HepG2 (cell line): ENCODE measurements around the gene TBC1D14. TPM values are rescaled to one million over a fixed set of nuclear protein-coding genes. Genes with fewer than 3 reads are reported as not detected.
A peak's percentile ranks its signal among the peaks of the same experiment; 100 is the strongest.

Experiments
- ARHGAP35 ChIP-seq: sonication (generic); formaldehyde crosslinking; IDR thresholded peaks from 2 replicates; pipeline ENCODE4 v1.9.0; 2022; ENCODE audit warnings: mild to moderate bottlenecking, inconsistent platforms, moderate library complexity, missing genetic modification reagents, borderline replicate concordance
- CREB3 ChIP-seq: sonication (generic); formaldehyde crosslinking; IDR thresholded peaks from 2 replicates; pipeline ENCODE4 v1.5.0; 2020; ENCODE audit warnings: missing genetic modification reagents
- FOXM1 ChIP-seq: sonication (generic); formaldehyde crosslinking; IDR thresholded peaks from 2 replicates; pipeline ENCODE4 v1.5.0; 2020; ENCODE audit warnings: missing genetic modification reagents
- JDP2 ChIP-seq: sonication (generic); formaldehyde crosslinking; IDR thresholded peaks from 2 replicates; pipeline ENCODE4 v1.8.1; 2022; ENCODE audit warnings: missing genetic modification reagents, borderline replicate concordance
- MIXL1 ChIP-seq: IDR thresholded peaks from 2 replicates; pipeline ENCODE4 v1.6.1; 2016
- NR1H2 ChIP-seq: sonication (generic); formaldehyde crosslinking; IDR thresholded peaks from 2 replicates; pipeline ENCODE4 v1.8.1; 2022; ENCODE audit warnings: low read depth, missing genetic modification reagents, borderline replicate concordance
- NRL ChIP-seq: sonication (generic); formaldehyde crosslinking; IDR thresholded peaks from 2 replicates; pipeline ENCODE4 v1.5.0; 2020; ENCODE audit warnings: missing genetic modification reagents, mild to moderate bottlenecking, moderate library complexity, borderline replicate concordance
- PHF8 ChIP-seq: sonication (generic); formaldehyde crosslinking; IDR thresholded peaks from 2 replicates; pipeline ENCODE4 v1.5.0; 2020; ENCODE audit warnings: missing genetic modification reagents
- SIN3B ChIP-seq: fragments of 150-350 bp; IDR thresholded peaks from 2 replicates; pipeline ENCODE4 v1.6.1; 2014; ENCODE audit warnings: low read length
- SRSF4 ChIP-seq: fragments of 200-400 bp; formaldehyde crosslinking; IDR thresholded peaks from one replicate; pipeline ENCODE4 v1.6.1; 2018; ENCODE audit warnings: mild to moderate bottlenecking, low read depth, low read length, moderate library complexity; ENCODE audit not compliant: poor library complexity, severe bottlenecking
- TFDP1 ChIP-seq: IDR thresholded peaks from 2 replicates; pipeline ENCODE4 v1.6.1; 2016; ENCODE audit warnings: missing compliant biosample characterization, missing genetic modification reagents, borderline replicate concordance
- U2AF2 ChIP-seq: fragments of 200-400 bp; formaldehyde crosslinking; IDR thresholded peaks from 2 replicates; pipeline ENCODE4 v1.6.1; 2017; ENCODE audit warnings: low read depth, mild to moderate bottlenecking, low read length
- YEATS4 ChIP-seq: sonication (generic); formaldehyde crosslinking; IDR thresholded peaks from 2 replicates; pipeline ENCODE4 v1.4.0; 2020; ENCODE audit warnings: missing genetic modification reagents, borderline replicate concordance
- ZBTB38 ChIP-seq: sonication (generic); formaldehyde crosslinking; IDR thresholded peaks from 2 replicates; pipeline ENCODE4 v1.5.1; 2020; ENCODE audit warnings: mild to moderate bottlenecking, missing genetic modification reagents
- ZNF160 ChIP-seq: sonication (generic); formaldehyde crosslinking; IDR thresholded peaks from 2 replicates; pipeline ENCODE4 v1.8.0; 2022; ENCODE audit warnings: mild to moderate bottlenecking, inconsistent platforms, missing genetic modification reagents
- ZNF232 ChIP-seq: sonication (generic); formaldehyde crosslinking; IDR thresholded peaks from 2 replicates; pipeline ENCODE4 v1.4.0; 2020; ENCODE audit warnings: missing genetic modification reagents, borderline replicate concordance
- ZNF333 ChIP-seq: sonication (generic); formaldehyde crosslinking; IDR thresholded peaks from 2 replicates; pipeline ENCODE4 v1.4.0; 2020; ENCODE audit warnings: mild to moderate bottlenecking, missing genetic modification reagents, borderline replicate concordance
- ZNF558 ChIP-seq: sonication (generic); formaldehyde crosslinking; IDR thresholded peaks from 2 replicates; pipeline ENCODE4 v1.9.0; 2022; ENCODE audit warnings: mild to moderate bottlenecking, missing genetic modification reagents, borderline replicate concordance
- ZNF709 ChIP-seq: sonication (generic); formaldehyde crosslinking; IDR thresholded peaks from 2 replicates; pipeline ENCODE4 v1.5.0; 2020; ENCODE audit warnings: mild to moderate bottlenecking, missing genetic modification reagents
- ZNF772 ChIP-seq: sonication (generic); formaldehyde crosslinking; IDR thresholded peaks from 2 replicates; pipeline ENCODE4 v1.5.0; 2020; ENCODE audit warnings: mild to moderate bottlenecking, missing genetic modification reagents
- ZNF850 ChIP-seq: sonication (generic); formaldehyde crosslinking; conservative IDR thresholded peaks from 2 replicates; pipeline ENCODE4 v1.9.0; 2021; ENCODE audit warnings: mild to moderate bottlenecking, missing genetic modification reagents
- polyA plus RNA-seq, 8 experiments: library from polyadenylated mRNA; depleted of rRNA in 3 of 8; stranded (reverse) in 7 of 8; unstranded in 1 of 8; fragments of >200 nt; fragmentation: Illumina TruSeq in 4 of 8; extraction: Trizol in 4 of 8; gene quantifications; 2 replicates each; pipeline versions ENCODE4 v1.2.1 to v1.2.3, GENCODE V29; 2011 to 2016; ENCODE audit warnings: low read depth in 4 of 8, missing spikeins in 1 of 8, mixed read lengths in 1 of 8; ENCODE audit not compliant: insufficient read depth in 1 of 8
- total RNA-seq, 5 experiments: library from RNA; depleted of rRNA; stranded (reverse); fragments of >200 nt; fragmentation: Illumina TruSeq; extraction: Trizol; gene quantifications; 2 replicates each; pipeline ENCODE4 v1.2.3, GENCODE V29; 2016; ENCODE audit warnings: low read depth in 1 of 5
- TF ChIP-seq, protein P1 (sequence below): sonication (generic); formaldehyde crosslinking; IDR thresholded peaks from 2 replicates; pipeline ENCODE4 v1.4.0; 2020; ENCODE audit warnings: missing genetic modification reagents
- TF ChIP-seq, protein P2 (sequence below): sonication (generic); formaldehyde crosslinking; IDR thresholded peaks from 2 replicates; pipeline ENCODE4 v1.9.0; 2021; ENCODE audit warnings: missing genetic modification reagents, mild to moderate bottlenecking, borderline replicate concordance
- TF ChIP-seq, protein P3 (sequence below): sonication (generic); formaldehyde crosslinking; IDR thresholded peaks from 2 replicates; pipeline ENCODE4 v1.4.0; 2020; ENCODE audit warnings: missing genetic modification reagents

The TBC1D14 gene
- total and polyA plus RNA-seq, 2 of the 13 experiments (the other 11 are each of a cell fraction or from before 2014, with no cell fraction given): 29.5 to 46.5 TPM

DNA sequence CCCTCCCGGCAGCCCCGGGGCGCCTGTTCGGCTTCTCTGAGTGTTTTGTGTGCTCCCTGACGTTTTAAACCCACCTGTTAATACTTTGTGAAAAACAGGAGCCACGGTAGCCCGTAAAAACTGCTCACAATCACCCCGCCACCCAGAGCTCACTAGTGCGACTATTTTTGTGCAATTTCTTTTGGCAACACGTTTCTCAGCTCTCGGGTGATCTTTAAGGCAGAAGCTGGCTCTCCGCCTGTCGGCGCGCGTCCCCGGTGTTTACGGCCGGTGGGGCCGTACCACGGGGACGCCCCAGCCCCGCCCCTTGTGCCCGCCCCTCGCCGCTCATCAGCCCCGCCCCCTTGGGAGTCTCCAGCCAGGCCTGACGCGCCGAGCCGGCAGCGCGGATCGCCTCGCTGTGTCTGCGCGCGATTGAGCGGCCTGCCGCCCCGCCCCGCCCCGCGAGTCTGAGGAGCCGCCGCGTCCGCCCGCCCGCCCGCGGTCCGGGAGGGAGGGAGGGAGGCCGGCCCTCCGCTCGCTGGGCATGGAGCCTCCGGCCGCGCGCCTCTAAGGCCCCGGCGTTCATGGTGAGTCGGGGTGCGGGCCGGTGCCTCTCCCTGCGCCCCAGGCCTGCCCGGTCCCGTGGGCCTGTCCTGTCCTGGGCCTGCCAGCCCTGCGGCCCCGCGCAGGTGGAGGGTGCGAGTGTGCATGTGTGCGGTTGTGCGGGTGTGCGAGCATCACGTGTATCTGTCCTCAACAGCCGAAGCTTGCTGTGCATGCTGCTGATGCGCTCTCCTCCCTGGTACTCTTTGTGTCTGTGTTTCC lies 77.4 kb downstream of the TBC1D14 start (continued):
- TF ChIP-seq SIN3B: no peak
- TF ChIP-seq ZNF709: peak; percentile 43; the same call in 1 of the 2 replicates
- TF ChIP-seq, protein P1, sequence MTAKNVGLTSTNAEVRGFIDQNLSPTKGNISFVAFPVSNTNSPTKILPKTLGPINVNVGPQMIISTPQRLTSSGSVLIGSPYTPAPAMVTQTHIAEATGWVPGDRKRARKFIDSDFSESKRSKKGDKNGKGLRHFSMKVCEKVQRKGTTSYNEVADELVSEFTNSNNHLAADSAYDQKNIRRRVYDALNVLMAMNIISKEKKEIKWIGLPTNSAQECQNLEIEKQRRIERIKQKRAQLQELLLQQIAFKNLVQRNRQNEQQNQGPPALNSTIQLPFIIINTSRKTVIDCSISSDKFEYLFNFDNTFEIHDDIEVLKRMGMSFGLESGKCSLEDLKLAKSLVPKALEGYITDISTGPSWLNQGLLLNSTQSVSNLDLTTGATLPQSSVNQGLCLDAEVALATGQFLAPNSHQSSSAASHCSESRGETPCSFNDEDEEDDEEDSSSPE (CRISPR knock-in tag): peak; percentile 63
- TF ChIP-seq ZNF160 (CRISPR knock-in tag): no peak
- TF ChIP-seq MIXL1: no peak; the same call in 1 of the 2 replicates
- no peak for TF ChIP-seq NR1H2 (CRISPR knock-in tag)
- TF ChIP-seq ARHGAP35 (CRISPR knock-in tag): no peak
- TF ChIP-seq ZNF772 (CRISPR knock-in tag): peak; percentile 57; the same call in 1 of the 2 replicates
- TF ChIP-seq U2AF2: no peak
- TF ChIP-seq SRSF4: no peak
- TF ChIP-seq FOXM1 (CRISPR knock-in tag): no peak
- peak; percentile 71; the same call in 1 of the 2 replicates for TF ChIP-seq YEATS4 (CRISPR knock-in tag)
- peak; percentile 60 for TF ChIP-seq PHF8 (CRISPR knock-in tag)
- no peak; the same call in 1 of the 2 replicates for TF ChIP-seq TFDP1 (CRISPR knock-in tag)
- TF ChIP-seq JDP2 (CRISPR knock-in tag): no peak
- no peak for TF ChIP-seq ZNF333 (CRISPR knock-in tag)
- TF ChIP-seq ZBTB38 (CRISPR knock-in tag): peak; percentile 62; the same call in 1 of the 2 replicates
- no peak for TF ChIP-seq CREB3
- TF ChIP-seq, protein P2, sequence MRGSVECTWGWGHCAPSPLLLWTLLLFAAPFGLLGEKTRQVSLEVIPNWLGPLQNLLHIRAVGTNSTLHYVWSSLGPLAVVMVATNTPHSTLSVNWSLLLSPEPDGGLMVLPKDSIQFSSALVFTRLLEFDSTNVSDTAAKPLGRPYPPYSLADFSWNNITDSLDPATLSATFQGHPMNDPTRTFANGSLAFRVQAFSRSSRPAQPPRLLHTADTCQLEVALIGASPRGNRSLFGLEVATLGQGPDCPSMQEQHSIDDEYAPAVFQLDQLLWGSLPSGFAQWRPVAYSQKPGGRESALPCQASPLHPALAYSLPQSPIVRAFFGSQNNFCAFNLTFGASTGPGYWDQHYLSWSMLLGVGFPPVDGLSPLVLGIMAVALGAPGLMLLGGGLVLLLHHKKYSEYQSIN (CRISPR knock-in tag): no peak
- TF ChIP-seq ZNF232: 0 out of 2 replicates have a peak, but pooled peaks have one; percentile 29
- TF ChIP-seq, protein P3, sequence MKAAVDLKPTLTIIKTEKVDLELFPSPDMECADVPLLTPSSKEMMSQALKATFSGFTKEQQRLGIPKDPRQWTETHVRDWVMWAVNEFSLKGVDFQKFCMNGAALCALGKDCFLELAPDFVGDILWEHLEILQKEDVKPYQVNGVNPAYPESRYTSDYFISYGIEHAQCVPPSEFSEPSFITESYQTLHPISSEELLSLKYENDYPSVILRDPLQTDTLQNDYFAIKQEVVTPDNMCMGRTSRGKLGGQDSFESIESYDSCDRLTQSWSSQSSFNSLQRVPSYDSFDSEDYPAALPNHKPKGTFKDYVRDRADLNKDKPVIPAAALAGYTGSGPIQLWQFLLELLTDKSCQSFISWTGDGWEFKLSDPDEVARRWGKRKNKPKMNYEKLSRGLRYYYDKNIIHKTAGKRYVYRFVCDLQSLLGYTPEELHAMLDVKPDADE (CRISPR knock-in tag): no peak
- peak; percentile 23; the same call in 1 of the 2 replicates for TF ChIP-seq NRL (CRISPR knock-in tag)
- TF ChIP-seq ZNF558 (CRISPR knock-in tag): peak; percentile 48; the same call in 1 of the 2 replicates
- no peak for TF ChIP-seq ZNF850 (CRISPR knock-in tag)
